ENCODE measurements around the gene NAE1. TPM values are rescaled to one million over a fixed set of nuclear protein-coding genes. Genes with fewer than 3 reads are reported as not detected.
"Not testable (repeated sequence)": the region's sequence is repeated elsewhere in the genome, so short reads cannot be mapped to it uniquely, and the experiment has no call there.

NAE1 gene
- total RNA-seq, 4 donors from 2014 or later: 29.1 to 57.0 (median 34.8) TPM

DNA sequence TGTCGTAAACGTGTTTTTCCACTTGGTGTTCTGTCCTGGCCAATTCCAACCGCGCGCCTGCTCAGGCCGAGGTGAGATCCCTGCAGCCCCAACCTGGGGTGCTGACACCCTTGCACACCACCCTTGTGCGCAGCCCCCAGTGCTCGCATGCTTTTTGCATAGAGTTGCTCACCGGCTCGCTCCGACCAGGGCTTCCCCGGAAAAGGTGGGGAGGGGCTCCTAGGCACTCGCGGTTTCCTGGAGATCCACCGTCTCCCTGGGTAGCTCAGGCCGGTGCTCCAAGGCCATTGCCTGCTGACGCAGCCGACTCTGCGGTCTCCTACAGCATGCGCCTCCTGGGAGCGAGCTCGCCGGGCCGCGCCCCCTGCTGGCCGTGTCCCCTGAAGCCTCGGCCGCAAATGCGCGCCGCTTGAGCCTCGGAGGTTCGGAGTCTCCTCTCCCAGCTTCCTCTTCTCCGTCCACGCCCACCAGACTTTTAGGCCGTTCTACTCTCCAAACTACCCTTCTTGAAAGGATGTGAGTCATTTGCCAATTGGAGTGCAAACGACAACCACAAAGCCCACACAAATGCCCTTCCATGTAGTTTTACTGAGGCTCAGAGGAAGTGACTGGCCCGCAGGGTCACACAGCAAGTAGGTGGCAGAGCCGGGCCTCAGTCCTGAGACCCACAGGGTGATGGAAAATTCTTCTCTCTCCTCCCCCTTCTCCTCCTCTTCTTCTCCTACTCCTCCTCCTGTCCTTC is 42.3 kb upstream of the NAE1 start:
- H3K4me1 ChIP-seq: peaks cover 0 to 6% of the 10 kb centered on the region in 2 donors
- in situ Hi-C loops (cut with MboI; ENCODE audit: low sequenced_read_pairs in 4 of 4): loop anchor here in 2 of 4 donors (5.0 to 25.0 kb wide), 3 partner anchors 41 to 461 kb away; partner anchors contain the start of genes CMTM3 (in 1 of the 2) and NAE1 (in 1 of the 2)

DNA sequence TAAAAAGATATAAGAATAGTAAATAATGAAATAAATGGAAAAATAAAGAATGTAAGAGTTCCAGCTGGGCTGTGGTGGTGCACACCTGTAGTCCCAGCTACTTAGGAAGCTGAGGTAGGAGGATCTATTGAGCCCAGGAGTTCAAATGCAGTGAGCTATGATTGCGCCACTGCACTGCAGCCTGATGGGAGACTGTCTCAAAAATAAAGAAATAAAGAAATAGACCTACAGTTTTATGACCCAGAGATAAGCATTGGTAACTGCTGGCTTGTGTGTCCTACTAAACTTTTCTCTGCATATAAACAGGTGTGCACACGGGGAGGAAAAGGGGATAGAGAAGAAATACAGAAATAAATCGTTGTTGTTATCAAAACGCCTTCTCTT is 41.8 kb upstream of the NAE1 start:
- no peak overlapping the region for H3K27ac ChIP-seq
- in situ Hi-C loops (cut with MboI; ENCODE audit: low sequenced_read_pairs in 4 of 4) (loop anchor here in 2 of 4 donors (5.0 to 25.0 kb wide), 3 partner anchors 40 to 460 kb away; partner anchors contain the start of genes CMTM3 (in 1 of the 2) and NAE1 (in 1 of the 2)), intact Hi-C loops (cut with DNase I; ENCODE audit: low total_unique reads) (loop anchor here (5.0 to 10.0 kb wide), 2 partner anchors 388 to 465 kb away; no protein-coding TSS in a partner anchor)

More for the DNA sequence above, 42.3 kb upstream of the NAE1 start:
- intact Hi-C loops (cut with DNase I; ENCODE audit: low total_unique reads): loop anchor here (5.0 to 10.0 kb wide), 2 partner anchors 388 to 466 kb away; no protein-coding TSS in a partner anchor
- H3K9me3 ChIP-seq: no peaks in the 10 kb centered on the region
- DNase-seq (peak; percentile 70 to 80), ATAC-seq (peak; percentile 85 to 91)
- no peaks in the 10 kb centered on the region for H3K27me3 ChIP-seq
- TF ChIP-seq, protein P1, sequence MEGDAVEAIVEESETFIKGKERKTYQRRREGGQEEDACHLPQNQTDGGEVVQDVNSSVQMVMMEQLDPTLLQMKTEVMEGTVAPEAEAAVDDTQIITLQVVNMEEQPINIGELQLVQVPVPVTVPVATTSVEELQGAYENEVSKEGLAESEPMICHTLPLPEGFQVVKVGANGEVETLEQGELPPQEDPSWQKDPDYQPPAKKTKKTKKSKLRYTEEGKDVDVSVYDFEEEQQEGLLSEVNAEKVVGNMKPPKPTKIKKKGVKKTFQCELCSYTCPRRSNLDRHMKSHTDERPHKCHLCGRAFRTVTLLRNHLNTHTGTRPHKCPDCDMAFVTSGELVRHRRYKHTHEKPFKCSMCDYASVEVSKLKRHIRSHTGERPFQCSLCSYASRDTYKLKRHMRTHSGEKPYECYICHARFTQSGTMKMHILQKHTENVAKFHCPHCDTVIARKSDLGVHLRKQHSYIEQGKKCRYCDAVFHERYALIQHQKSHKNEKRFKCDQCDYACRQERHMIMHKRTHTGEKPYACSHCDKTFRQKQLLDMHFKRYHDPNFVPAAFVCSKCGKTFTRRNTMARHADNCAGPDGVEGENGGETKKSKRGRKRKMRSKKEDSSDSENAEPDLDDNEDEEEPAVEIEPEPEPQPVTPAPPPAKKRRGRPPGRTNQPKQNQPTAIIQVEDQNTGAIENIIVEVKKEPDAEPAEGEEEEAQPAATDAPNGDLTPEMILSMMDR (IDR thresholded peaks at IDR 0.05 in 4 of 5, conservative IDR thresholded peaks at IDR 0.05 in 1 of 5): peak; percentile 62 to 94 (median 90)
- no peak for TF ChIP-seq POLR2A (IDR thresholded peaks at IDR 0.05)
- H3K4me3 ChIP-seq: peak overlapping the region; percentile 30 to 55 (median 40)
- peak overlapping the region in 2 of 4 donors; percentile 35 to 57 for H3K27ac ChIP-seq
- no peaks in the 10 kb centered on the region for H3K36me3 ChIP-seq

DNA sequence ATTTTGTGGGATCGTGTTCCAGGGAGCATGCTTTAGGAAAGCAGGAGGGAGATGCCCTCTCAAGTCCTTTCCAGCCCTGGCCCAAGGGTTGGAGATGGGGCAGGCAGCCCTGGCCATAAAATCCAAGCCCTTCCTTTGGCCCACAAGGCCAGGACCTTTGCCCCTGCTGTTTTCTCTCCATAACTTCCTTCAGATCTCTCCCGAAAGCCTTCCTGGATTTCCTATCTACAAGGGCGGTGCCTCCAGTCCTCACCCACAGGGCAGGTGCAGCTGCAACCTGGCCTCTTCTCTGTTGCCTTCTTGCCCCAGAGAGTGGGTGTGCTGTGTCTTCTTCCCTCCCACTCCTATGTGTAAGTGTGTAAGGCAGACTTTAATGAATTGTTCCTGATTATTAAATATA is 41.1 kb upstream of the NAE1 start:
- Histone ChIP-seq H3K4me1 (peaks cover 0 to 6% of the 10 kb centered on the region in 2 donors), H3K36me3 (no peaks in the 10 kb centered on the region), H3K4me3 (no peak overlapping the region), H3K27me3 (no peaks in the 10 kb centered on the region), H3K9me3 (no peaks in the 10 kb centered on the region), H3K27ac (no peak overlapping the region)
- intact Hi-C loops (cut with DNase I; ENCODE audit: low total_unique reads): loop anchor here (5.0 to 10.0 kb wide), 2 partner anchors 387 to 465 kb away; no protein-coding TSS in a partner anchor
- DNase-seq: no peak
- TF ChIP-seq, protein P1 (IDR thresholded peaks at IDR 0.05 in 4 of 5, conservative IDR thresholded peaks at IDR 0.05 in 1 of 5): no peak
- no peak for TF ChIP-seq POLR2A (IDR thresholded peaks at IDR 0.05)
- in situ Hi-C loops (cut with MboI; ENCODE audit: low sequenced_read_pairs in 4 of 4): loop anchor here in 2 of 4 donors (5.0 to 25.0 kb wide), 3 partner anchors 40 to 460 kb away; partner anchors contain the start of genes CMTM3 (in 1 of the 2) and NAE1 (in 1 of the 2)
- no peak for ATAC-seq

More for the DNA sequence above, 41.8 kb upstream of the NAE1 start:
- Histone ChIP-seq H3K36me3 (no peaks in the 10 kb centered on the region), H3K27me3 (no peaks in the 10 kb centered on the region), H3K4me1 (peaks cover 0 to 6% of the 10 kb centered on the region in 2 donors), H3K9me3 (no peaks in the 10 kb centered on the region), H3K4me3 (peak overlapping the region in 2 of 4 donors; percentile 35 to 55)
- ATAC-seq: no peak
- TF ChIP-seq, protein P1 (IDR thresholded peaks at IDR 0.05 in 4 of 5, conservative IDR thresholded peaks at IDR 0.05 in 1 of 5): no peak
- TF ChIP-seq POLR2A (IDR thresholded peaks at IDR 0.05): no peak
- DNase-seq: no peak

DNA sequence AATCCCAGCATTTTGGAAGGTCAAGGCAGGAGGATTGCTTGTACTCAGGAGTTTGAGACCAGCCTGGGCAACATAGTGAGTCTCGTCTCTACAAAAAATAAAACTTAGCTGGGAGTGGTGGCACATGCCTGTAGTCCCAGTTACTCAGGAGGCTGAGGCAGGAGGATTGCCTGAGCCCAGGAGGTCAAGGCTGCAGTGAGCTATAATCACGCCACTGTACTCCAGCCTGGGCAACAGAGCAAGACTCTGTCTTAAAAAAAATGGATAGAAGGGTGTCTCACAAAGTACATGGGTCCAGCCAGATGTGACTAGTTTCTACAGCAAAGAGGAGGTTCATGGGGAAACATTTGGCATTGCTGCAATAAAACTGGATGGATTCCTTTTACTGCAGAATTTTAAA is 40.6 kb upstream of the NAE1 start:
- in situ Hi-C loops (cut with MboI; ENCODE audit: low sequenced_read_pairs in 4 of 4): loop anchor here in 2 of 4 donors (5.0 to 25.0 kb wide), 3 partner anchors 39 to 459 kb away; partner anchors contain the start of genes CMTM3 (in 1 of the 2) and NAE1 (in 1 of the 2)
- H3K27me3 ChIP-seq, H3K9me3 ChIP-seq, DNase-seq, H3K4me1 ChIP-seq, H3K4me3 ChIP-seq, H3K36me3 ChIP-seq, H3K27ac ChIP-seq, ATAC-seq: not testable (repeated sequence)
- intact Hi-C loops (cut with DNase I; ENCODE audit: low total_unique reads): loop anchor here (5.0 to 10.0 kb wide), 2 partner anchors 387 to 464 kb away; no protein-coding TSS in a partner anchor

DNA sequence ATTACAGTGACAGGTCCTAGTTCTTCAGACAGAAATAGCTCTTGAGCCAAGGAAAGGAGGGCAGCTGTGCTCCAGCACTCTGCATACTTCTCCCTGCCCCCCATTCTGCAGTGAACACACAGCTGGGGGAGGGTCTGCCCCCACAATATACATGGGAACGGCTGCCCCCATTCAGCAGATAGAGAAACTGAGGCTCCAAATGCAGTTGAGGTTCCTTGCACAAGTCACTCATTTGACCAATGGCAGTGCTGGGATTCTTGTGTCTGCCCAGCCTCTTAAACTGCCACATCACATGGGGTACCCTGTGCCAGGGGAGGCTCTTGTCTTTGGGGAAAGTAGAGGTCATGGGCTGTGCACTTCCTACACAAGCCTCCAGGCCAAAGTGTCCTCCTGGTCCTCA is 38.6 kb upstream of the NAE1 start:
- Histone ChIP-seq H3K27me3 (no peaks in the 10 kb centered on the region), H3K9me3 (no peaks in the 10 kb centered on the region), H3K36me3 (no peaks in the 10 kb centered on the region), H3K27ac (no peak overlapping the region), H3K4me3 (no peak overlapping the region), H3K4me1 (peaks cover 0 to 6% of the 10 kb centered on the region in 2 donors)
- intact Hi-C loops (cut with DNase I; ENCODE audit: low total_unique reads): no loop called here
- in situ Hi-C loops (cut with MboI; ENCODE audit: low sequenced_read_pairs in 4 of 4): loop anchor here (5.0 to 25.0 kb wide), 6 partner anchors 37 to 465 kb away; partner anchors contain the start of genes CMTM3 (in 1 of the 4) and NAE1 (in 1 of the 4)
- ATAC-seq (no peak), DNase-seq (no peak)
- TF ChIP-seq POLR2A (IDR thresholded peaks at IDR 0.05): no peak
- TF ChIP-seq, protein P1 (IDR thresholded peaks at IDR 0.05 in 4 of 5, conservative IDR thresholded peaks at IDR 0.05 in 1 of 5): no peak

Data from gastrocnemius medialis (tissue), 4 donors.